Activated CD4-positive, alpha-beta T cell treated with anti-CD3 and anti-CD28 coated beads for 24 hours (primary cell): ENCODE data around the gene ZFPM1.

Experiments used
- DNase-seq, 2 donors: peaks; one replicate each; pipeline ENCODE4 v3.0.0-alpha.2; 2020; ENCODE audit warnings: low read depth in 2 of 2

ZFPM1 gene

DNA sequence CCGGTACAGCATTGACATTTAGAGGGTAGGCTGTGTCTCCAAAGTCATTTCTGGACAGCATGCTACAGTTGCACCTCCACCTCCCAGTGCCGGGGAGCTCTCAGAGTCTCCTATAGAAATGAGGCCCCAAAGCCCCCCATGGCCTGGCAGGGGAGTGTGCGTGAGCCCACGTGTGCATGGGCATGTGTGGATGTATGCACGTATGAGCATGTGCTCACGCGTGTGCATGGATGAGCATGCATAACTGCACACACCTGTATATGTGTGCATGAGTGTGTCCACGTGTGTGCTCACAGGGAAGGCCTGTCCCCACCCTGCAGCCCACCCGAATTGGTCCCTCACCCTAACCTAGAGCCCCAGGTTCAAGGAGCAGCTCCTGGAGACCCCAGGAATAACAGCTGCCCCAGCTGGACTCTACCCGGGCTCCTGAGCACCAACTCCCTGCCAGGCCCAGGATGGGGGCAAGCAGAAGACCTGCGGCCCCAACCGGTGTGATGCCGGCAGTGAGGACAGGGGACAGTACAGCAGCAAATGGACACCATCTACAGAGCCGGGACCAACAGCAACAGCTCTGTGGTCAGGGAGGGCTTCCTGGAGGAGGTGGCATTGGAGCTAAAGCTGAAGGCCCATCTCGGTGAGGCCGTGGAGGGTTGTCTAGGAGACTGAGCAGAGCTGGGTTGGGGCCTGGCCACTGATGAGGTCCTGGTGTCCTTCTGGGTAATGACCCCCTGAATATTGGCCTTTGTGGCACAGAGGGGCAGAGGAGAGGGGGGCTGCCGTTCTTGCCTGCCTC is 35.2 kb upstream of the ZFPM1 start:
- DNase-seq = no peak

DNA sequence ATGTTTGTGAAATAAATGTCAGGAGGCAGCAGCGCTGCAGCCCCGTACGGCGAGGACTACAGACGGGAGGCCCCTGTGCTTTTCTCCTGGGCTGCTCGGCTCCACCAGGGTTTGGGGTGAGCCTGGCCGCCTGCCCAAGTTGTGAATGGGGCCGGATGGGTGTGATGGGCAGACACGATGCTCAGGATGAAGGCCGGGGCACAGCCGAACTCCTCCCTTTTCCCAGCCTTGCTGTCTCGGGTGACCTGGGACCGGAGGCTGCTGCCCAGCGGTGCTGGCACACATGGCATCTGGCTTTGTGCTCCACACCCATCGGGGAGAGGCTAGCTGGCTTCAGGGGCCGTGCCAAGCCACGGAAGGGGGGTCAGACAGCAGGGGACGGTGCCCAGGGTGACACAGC is 34.2 kb upstream of the ZFPM1 start:
- DNase-seq = no peak

DNA sequence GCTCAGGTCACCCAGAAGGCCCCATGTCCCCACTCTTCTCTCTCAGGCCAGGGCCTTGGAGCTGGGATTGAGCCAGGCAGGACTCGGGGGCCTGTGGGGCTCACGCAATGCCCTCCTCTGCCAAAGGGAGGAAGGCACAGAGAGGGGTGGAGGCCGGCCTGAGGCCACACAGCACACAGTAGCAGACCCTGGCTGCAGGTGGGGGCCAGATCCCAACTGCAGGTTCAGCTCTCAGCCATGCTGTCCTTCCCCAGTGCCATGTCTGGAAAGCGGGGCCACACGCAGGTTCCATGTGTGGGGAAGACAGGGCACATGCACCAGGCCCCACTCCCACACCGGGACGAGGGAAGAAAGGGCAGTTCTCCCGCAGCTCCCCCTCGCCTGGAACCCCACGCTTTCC is 33.3 kb upstream of the ZFPM1 start:
- no peak for DNase-seq

DNA sequence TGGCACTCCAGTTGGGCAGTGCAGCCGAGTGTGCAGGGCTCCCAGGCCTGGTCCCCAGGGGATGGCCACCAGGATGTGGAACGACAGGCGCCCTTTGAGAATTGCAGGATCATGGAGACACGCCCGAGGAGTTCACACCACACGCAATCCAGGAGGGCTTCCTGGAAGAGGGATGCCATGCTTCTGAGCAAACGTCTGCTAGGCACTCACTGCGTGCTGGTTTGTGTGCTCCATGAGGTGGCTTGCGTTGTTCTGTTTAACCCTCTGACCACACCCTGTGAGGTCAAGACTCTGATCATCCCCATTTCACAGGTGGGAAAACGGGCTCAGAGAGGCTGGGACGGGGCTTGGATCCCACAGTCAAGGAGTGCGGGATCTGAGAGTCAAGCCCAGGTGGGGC is 32.6 kb upstream of the ZFPM1 start:
- DNase-seq = no peak

DNA sequence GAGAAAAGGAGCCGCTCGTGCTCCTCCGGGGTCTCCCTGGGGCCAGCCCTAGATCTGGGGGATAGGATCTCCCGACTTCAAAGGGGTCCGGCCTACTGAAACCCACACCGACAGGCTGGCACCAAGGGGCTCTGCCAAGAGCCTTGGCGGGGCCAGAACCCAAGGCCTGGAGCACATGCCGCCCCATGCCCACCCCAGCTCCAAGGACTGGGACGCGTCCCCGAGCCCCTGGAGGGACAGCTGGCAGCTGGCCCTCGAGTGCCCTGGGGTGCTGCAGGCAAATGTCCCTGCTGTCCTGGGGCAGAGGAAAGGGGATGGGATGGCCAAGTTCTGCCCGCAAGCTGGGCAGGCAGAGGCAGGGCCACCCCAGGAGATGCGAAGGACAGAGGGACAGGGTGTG is 31.8 kb upstream of the ZFPM1 start:
- DNase-seq = no peak

DNA sequence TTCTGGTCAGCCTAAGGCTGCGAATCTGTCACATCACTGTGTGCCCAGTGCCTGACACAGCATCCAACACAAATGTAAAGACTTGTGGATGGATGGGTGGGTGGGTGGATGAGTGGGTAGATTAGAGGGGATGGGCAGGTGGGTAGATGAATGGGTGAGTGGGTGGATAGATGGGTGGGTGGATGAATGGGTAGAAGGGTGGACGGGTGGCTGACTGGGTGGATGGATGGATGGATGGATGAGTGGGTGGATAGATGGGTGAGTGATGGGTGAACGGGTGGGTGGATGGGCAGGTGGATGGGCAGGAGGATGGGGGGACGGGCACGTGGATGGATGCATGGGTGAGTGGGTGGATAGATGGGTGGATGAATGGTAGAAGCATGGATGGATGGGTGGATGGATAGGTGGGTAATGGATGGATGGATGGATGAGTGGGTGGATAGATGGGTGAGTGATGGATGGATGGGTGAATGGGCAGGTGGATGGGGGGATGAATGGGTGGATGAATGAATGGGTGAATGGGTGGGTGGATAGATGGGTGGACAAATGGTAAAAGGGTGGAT is 31.1 kb upstream of the ZFPM1 start:
- DNase-seq = no peak

DNA sequence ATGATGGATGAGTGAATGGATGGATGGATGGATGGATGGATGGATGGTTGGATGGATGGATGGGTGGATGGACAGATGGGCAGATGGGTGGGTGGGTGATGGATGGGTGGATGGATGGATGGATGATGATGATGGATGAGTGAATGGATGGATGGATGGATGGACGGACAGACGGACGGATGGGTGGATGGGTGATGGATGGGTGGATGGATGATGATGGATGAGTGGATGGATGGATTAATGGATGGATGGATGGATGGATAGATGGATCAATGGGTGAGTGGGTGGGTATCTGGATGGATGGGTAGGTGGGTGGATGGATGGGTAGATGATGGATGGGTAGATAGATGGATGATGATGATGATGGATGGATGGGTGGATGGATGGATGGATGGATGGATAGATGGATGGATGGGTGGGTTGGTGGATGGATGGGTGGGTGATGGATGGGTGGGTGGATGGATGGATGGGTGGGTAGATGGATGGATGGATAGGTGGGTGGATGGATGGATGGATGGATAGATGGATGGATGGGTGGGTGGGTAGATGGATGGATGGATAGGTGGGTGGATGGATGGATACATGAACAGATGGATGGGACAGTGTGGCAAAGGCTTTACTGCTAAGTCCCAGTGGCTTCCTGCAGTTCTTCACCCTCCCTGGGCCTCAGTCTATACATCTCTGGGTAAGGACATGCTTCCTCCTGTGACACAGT is 30.2 kb upstream of the ZFPM1 start:
- no peak for DNase-seq

DNA sequence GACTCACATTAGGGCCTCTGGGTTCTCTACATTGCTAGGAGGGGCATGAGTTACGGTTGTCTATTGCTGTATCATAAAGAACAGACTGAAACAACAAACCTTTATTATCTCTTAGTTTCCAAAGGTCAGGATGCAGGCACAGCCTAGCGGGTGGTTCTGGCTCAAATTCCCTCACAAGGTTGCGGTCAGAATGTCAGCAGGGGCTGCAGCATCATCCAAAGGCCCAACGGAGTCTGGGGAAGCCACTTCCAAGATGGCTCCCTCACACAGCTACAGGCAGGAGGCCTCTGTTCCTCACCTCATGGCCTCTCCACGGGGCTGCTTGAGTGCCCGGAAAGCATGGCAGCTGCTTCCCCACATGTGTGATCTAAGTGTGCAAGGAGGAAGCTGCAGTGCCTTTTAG is 29.6 kb upstream of the ZFPM1 start:
- no peak for DNase-seq

DNA sequence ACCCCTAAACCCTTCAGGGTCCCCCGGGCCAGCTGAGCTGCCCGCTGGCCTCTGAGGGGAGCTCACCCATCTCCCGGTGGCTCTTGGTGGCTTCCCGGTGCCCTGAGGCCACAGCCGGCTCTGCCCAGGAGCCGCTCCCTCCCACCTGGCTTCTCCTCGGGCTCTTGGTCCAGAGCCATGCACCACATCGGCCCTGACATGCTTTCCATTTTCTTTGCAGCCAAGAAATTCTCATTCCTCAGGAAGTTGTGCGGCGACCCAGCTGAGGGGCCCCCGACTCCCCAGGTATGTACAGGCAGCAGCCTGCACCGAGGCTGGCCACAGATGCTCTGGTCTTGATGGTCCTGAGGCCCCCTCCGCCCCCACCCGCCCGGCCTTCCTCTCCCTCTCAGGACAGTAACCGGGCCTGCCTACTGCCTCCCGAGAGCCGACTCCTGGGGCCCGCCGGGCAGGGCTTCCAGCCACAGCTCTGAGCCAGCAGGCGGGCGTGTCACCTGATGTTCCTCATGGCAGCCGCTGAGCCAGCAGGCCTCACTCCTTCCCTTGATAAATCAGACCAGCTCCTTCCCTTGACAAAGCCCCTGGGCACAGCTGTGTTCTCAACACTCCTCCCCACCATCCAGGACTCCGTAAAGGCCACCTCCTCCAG is 28.4 kb upstream of the ZFPM1 start:
- no peak for DNase-seq

DNA sequence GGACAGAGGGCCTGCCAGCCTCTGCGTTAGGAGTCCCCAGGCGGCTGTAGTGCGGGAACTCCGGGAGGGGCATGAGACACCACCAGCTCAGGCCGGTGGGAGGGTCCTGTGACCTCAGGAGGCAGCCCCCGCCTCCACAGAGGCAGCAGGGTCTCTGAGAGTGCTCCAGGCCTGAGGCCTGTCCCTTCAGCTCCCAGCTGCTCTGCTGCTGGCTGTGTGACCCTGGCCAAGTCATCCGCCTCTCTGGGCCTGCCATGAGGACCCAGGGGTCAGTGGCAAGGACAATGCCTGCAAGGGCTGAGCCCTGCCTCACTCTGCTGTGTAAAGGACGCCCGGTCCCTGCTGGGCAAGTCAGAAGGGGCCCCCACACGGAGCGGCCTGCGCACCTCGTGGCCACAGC is 27.1 kb upstream of the ZFPM1 start:
- DNase-seq = no peak

DNA sequence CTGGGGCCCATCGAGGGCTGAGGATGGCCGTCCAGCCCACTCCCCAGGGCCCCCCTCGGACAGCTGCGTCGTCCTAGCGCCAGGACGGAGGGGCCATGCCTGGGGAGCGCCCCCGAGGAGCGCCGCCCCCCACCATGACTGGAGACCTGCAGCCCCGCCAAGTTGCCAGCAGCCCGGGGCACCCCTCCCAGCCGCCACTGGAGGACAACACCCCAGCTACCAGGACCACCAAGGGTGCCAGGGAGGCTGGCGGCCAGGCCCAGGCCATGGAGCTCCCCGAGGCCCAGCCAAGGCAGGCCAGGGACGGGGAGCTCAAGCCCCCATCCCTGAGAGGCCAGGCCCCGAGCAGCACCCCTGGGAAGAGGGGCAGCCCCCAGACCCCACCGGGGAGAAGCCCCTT is 25.7 kb upstream of the ZFPM1 start:
- no peak for DNase-seq

DNA sequence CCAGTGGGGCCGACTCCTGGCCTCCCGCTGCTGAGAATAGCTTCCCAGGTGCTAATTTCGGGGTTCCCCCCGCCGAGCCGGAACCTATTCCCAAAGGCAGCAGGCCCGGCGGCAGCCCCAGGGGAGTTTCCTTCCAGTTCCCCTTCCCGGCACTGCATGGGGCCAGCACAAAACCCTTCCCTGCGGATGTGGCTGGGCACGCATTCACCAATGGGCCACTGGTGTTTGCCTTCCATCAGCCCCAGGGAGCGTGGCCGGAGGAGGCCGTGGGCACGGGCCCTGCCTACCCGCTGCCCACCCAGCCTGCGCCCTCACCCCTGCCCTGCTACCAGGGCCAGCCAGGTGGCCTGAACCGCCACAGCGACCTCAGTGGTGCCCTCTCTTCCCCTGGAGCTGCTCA is 24.9 kb upstream of the ZFPM1 start:
- no peak for DNase-seq

DNA sequence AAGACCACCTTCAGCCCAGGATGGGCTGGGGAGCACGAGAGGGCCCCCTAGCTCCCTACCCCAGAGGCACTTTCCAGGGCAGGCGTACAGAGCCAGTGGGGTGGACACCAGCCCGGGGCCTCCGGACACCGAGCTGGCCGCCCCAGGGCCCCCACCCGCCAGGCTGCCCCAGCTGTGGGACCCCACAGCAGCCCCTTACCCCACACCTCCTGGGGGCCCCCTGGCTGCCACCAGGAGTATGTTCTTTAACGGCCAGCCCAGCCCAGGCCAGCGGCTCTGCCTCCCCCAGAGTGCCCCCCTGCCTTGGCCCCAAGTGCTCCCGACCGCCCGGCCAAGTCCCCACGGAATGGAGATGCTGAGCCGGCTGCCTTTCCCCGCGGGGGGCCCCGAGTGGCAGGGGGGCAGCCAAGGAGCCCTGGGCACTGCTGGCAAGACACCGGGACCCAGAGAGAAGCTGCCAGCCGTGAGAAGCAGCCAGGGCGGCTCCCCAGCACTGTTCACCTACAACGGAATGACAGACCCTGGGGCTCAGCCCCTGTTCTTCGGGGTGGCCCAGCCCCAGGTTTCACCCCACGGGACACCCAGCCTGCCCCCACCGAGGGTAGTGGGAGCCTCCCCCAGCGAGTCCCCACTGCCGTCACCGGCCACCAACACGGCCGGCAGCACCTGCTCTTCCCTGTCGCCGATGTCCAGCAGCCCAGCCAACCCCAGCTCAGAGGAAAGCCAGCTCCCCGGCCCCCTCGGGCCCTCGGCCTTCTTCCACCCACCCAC is 24.3 kb upstream of the ZFPM1 start:
- no peak for DNase-seq

DNA sequence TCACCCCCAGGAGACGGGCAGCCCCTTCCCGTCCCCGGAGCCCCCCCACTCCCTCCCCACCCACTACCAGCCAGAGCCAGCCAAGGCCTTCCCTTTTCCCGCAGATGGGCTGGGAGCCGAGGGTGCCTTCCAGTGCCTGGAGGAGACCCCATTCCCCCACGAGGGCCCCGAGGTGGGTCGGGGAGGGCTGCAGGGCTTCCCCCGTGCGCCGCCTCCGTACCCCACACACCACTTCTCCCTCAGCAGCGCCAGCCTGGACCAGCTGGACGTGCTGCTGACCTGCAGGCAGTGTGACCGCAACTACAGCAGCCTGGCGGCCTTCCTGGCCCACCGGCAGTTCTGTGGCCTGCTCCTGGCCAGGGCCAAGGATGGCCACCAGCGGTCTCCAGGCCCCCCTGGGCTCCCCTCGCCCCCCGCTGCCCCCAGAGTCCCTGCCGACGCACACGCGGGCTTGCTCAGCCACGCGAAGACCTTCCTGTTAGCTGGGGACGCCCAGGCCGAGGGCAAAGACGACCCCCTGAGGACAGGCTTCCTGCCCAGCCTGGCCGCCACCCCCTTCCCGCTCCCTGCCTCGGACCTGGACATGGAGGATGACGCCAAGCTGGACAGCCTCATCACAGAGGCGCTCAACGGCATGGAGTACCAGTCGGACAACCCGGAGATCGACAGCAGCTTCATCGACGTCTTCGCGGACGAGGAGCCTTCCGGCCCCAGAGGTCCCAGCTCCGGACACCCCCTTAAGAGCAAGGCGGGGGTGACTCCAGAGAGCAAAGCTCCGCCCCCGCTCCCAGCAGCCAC is 23.5 kb upstream of the ZFPM1 start:
- DNase-seq = no peak

DNA sequence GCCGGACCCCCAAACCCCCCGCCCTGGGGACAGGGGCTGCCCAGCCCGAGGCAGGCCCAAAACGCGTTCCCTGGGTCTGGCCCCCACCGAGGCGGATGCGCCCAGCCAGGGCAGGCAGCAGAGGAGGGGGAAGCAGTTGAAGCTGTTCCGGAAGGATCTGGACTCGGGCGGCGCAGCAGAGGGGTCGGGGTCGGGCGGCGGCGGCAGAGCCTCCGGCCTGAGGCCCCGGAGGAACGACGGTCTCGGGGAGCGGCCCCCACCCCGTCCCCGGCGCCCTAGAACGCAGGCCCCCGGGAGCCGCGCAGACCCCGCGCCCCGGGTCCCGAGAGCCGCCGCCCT is 22.9 kb upstream of the ZFPM1 start:
- no peak for DNase-seq

DNA sequence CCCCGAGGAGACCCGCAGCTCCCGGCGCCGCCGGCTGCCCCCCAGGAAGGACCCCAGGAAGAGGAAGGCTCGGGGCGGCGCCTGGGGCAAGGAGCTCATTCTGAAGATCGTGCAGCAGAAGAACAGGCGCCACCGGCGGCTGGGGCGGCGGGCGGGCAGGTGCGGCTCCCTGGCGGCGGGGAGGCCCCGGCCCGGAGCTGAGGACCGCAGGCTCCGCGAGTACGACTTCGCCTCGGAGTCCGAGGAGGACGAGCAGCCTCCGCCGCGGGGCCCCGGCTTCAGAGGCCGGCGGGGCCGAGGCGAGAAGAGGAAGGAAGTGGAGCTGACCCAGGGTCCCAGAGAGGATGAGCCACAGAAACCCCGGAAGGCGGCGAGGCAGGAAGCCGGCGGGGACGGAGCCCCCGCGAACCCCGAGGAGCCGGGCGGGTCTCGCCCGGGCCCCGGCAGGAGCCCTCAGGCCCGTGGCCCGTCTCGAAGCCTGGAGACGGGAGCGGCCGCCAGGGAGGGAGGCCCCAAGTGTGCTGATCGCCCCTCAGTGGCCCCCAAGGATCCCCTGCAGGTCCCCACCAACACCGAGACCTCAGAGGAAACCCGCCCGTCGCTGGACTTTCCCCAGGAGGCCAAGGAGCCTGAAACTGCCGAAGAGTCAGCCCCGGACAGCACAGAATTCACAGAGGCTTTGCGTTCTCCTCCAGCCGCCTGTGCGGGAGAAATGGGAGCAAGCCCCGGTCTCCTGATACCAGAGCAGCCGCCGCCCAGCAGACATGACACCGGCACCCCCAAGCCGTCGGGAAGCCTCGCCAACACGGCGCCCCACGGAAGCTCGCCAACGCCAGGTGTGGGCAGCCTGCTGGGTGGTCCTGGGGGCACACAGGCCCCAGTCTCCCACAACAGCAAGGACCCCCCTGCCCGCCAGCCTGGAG is 22.3 kb upstream of the ZFPM1 start:
- peak in 1 of 2 donors; percentile 26 for DNase-seq

DNA sequence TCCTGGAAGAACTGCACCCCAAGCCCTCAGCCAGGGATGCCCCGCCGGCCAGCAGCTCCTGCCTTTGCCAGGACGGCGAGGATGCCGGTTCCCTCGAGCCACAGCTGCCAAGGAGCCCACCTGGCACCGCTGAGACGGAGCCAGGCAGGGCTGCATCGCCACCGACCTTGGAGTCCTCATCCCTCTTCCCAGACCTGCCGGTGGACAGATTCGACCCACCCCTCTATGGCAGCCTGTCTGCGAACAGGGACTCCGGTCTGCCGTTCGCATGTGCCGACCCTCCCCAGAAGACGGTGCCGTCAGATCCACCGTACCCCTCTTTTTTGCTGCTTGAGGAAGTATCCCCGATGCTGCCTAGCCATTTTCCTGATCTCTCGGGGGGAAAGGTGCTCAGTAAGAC is 21.4 kb upstream of the ZFPM1 start:
- no peak for DNase-seq

DNA sequence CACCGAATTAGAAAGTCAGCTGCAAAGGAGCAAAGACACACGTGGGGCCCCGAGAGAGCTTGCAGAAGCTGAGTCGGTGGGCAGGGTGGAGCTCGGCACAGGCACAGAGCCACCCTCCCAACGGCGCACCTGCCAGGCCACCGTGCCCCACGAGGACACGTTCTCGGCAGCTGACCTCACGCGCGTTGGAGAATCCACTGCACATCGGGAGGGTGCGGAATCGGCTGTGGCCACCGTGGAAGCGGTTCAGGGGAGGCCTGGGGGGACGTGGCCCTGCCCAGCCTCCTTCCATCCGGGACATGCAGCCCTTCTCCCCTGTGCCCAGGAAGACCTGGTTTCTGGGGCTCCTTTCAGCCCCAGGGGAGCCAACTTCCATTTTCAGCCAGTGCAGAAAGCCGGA is 20.9 kb upstream of the ZFPM1 start:
- no peak for DNase-seq

DNA sequence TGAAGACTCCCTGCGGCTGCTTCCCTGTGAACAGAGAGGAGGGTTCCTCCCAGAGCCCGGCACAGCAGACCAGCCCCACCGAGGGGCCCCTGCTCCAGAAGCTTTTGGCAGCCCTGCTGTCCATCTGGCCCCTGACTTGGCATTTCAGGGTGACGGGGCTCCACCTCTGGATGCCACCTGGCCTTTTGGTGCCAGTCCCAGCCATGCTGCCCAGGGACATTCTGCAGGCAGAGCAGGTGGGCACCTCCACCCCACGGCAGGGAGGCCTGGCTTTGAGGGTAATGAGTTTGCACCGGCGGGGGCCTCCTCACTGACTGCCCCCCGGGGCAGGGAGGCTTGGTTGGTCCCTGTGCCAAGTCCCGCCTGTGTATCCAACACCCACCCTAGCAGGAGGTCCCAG is 20.3 kb upstream of the ZFPM1 start:
- DNase-seq = no peak
